Measurements from ENCODE around the gene SIRPA. TPM values are rescaled to one million over a fixed set of nuclear protein-coding genes. Genes with fewer than 3 reads are reported as not detected.
A peak's percentile ranks its signal among the peaks of the same experiment; 100 is the strongest.

Gene SIRPA
- total and polyA plus RNA-seq, 2 experiments from 2014 or later = 93.3 to 101 TPM

DNA sequence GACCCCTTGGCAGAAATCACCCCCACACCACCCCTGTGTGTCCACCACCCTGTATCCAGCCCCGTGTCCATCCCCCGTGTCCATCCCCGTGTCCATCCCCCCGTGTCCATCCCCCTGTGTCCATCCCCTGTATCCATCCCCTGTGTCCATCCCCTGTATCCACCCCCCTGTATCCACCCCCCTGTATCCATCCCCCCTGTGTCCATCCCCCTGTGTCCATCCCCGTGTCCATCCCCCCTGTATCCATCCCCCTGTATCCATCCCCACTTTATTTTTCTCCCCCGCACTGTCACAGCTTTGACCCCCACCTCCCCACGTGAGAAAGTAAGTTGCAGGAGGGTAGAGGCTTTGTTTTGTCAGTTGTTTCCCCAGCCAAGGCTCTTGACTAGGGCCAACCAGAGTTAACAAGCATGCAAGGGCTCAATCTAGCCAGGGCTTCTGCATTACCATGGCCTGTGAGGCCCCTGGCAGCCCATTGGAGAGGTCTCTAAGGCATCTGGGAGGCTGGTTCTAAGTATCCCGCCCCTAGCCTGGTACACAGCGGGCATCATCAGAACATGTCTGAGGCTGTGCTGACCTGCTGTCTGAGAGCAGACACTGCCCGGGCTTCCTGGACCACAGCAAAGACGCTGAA lies 18.1 kb upstream of the SIRPA start:
- Histone ChIP-seq H2AFZ (no peak overlapping the region), H3K9me2 (ENCODE audit: insufficient read depth) (no peaks in the 10 kb centered on the region), H3K9ac (no peak overlapping the region), H3K27ac (no peak overlapping the region), H3K27me3 (replicated peaks; ENCODE audit: insufficient read depth) (no peaks in the 10 kb centered on the region), H3K4me1 (ENCODE audit: insufficient read depth) (peaks cover 7% of the 10 kb centered on the region), H3K4me2 (ENCODE audit: unreplicated experiment) (no peak overlapping the region), H3K9me3 (ENCODE audit: low read depth) (no peaks in the 10 kb centered on the region), H3F3A (ENCODE audit: insufficient read depth) (0 out of 2 replicates have a peak, but pooled peaks cover 6% of the 10 kb centered on the region), H3K79me2 (ENCODE audit: insufficient read depth) (no peaks in the 10 kb centered on the region), H3K36me3 (ENCODE audit: low read depth) (no peaks in the 10 kb centered on the region), H4K20me1 (ENCODE audit: insufficient read depth) (no peaks in the 10 kb centered on the region), H3K4me3 (no peak overlapping the region)
- 48 to 52% methylated on average over 10 to 11 of the region's 11 CpGs for WGBS, 2 experiments (ENCODE audit: low coverage in 1 of 2, low lambda C conversion rate in 2 of 2, missing lambda C conversion rate in 2 of 2)
- in situ Hi-C loops (cut with MboI) = no loop called here
- DNase-seq = peak; percentile 46
- no peak for TF ChIP-seq EZH2phosphoT487 (IDR thresholded peaks at IDR 0.05; ENCODE audit: insufficient read depth, low read depth)
- TF ChIP-seq EZH2 (IDR thresholded peaks at IDR 0.05; ENCODE audit: insufficient read depth, poor library complexity, severe bottlenecking) = no peak

DNA sequence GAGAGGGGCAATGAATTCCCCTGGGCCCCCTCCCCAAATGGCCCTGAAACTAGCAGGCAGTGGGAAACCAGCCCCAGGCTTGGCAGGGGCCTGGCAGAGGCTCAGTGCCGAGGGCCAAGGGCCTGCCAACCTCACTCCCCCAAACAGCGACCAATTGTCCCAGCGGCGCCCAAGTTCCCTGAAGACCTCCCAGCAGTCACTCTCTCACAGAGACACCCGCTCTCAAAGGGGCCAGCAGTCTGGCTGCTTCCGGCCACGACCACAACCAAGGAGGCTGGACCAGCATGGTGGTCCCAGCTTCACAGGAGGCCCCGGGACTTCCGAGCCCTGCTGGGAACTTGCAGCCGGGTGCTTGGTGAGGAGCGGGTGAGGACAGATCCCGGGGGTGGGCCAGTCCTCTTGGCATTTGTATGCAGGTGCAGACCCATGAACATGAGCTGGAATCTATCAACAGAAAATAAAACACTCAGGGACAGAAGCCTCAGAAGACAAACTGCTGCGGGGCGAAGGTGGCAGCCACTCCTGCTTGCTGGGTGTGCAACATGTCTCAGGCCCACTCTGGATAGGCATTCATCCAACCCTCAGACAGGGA lies 17.5 kb upstream of the SIRPA start:
- Histone ChIP-seq H3K9ac (no peak overlapping the region), H3K9me3 (ENCODE audit: low read depth) (no peaks in the 10 kb centered on the region), H3K79me2 (ENCODE audit: insufficient read depth) (no peaks in the 10 kb centered on the region), H3K4me3 (no peak overlapping the region), H3K36me3 (ENCODE audit: low read depth) (no peaks in the 10 kb centered on the region), H3K27ac (no peak overlapping the region), H4K20me1 (ENCODE audit: insufficient read depth) (no peaks in the 10 kb centered on the region), H2AFZ (no peak overlapping the region), H3K4me2 (ENCODE audit: unreplicated experiment) (no peak overlapping the region), H3K4me1 (ENCODE audit: insufficient read depth) (peaks cover 7% of the 10 kb centered on the region), H3K27me3 (replicated peaks; ENCODE audit: insufficient read depth) (no peaks in the 10 kb centered on the region), H3F3A (ENCODE audit: insufficient read depth) (0 out of 2 replicates have a peak, but pooled peaks cover 6% of the 10 kb centered on the region), H3K9me2 (ENCODE audit: insufficient read depth) (no peaks in the 10 kb centered on the region)
- DNase-seq = no peak
- TF ChIP-seq EZH2 (IDR thresholded peaks at IDR 0.05; ENCODE audit: insufficient read depth, poor library complexity, severe bottlenecking) (no peak), EZH2phosphoT487 (IDR thresholded peaks at IDR 0.05; ENCODE audit: insufficient read depth, low read depth) (no peak)
- in situ Hi-C loops (cut with MboI) = no loop called here
- WGBS, 2 experiments (ENCODE audit: low coverage in 1 of 2, low lambda C conversion rate in 2 of 2, missing lambda C conversion rate in 2 of 2) = 60 to 62% methylated on average over 14 of the region's 14 CpGs

DNA sequence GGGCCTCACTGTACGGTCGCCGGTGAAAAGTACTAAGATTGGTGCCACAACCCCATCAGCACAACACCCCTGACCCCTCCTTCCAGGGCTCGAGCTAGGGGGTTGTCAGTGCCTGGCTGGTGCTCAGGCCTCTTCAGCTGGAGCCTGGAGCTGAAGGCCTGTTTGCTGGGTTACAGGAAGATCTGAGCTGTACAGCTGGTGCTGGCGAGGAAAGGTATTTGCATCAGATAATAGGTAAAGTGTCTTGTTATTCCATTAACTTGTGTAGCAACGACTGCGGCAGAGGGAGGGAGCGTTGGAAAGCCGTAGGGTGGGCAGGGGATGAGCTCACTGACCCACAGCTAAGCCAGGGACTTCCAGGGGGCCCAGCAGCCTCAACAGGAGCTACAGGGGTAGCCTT lies 15.8 kb upstream of the SIRPA start:
- H2AFZ ChIP-seq = no peak overlapping the region
- peaks cover 15% of the 10 kb centered on the region; the same call in 1 of the 2 replicates for H3F3A ChIP-seq (ENCODE audit: insufficient read depth)
- peaks cover 18% of the 10 kb centered on the region for H3K4me1 ChIP-seq (ENCODE audit: insufficient read depth)
- in situ Hi-C loops (cut with MboI) = no loop called here
- H3K9me3 ChIP-seq (ENCODE audit: low read depth) = no peaks in the 10 kb centered on the region
- no peaks in the 10 kb centered on the region for H3K79me2 ChIP-seq (ENCODE audit: insufficient read depth)
- H3K27me3 ChIP-seq (replicated peaks; ENCODE audit: insufficient read depth) = no peaks in the 10 kb centered on the region
- DNase-seq = no peak
- no peak overlapping the region for H3K4me3 ChIP-seq
- 45 to 50% methylated on average over 9 of the region's 9 CpGs for WGBS, 2 experiments (ENCODE audit: low coverage in 1 of 2, low lambda C conversion rate in 2 of 2, missing lambda C conversion rate in 2 of 2)
- no peak overlapping the region for H3K4me2 ChIP-seq (ENCODE audit: unreplicated experiment)
- H3K9me2 ChIP-seq (ENCODE audit: insufficient read depth) = no peaks in the 10 kb centered on the region
- H3K9ac ChIP-seq = no peak overlapping the region
- no peaks in the 10 kb centered on the region for H3K36me3 ChIP-seq (ENCODE audit: low read depth)
- H3K27ac ChIP-seq = no peak overlapping the region
- TF ChIP-seq EZH2phosphoT487 (IDR thresholded peaks at IDR 0.05; ENCODE audit: insufficient read depth, low read depth) (no peak), EZH2 (IDR thresholded peaks at IDR 0.05; ENCODE audit: insufficient read depth, poor library complexity, severe bottlenecking) (no peak)
- no peaks in the 10 kb centered on the region for H4K20me1 ChIP-seq (ENCODE audit: insufficient read depth)

DNA sequence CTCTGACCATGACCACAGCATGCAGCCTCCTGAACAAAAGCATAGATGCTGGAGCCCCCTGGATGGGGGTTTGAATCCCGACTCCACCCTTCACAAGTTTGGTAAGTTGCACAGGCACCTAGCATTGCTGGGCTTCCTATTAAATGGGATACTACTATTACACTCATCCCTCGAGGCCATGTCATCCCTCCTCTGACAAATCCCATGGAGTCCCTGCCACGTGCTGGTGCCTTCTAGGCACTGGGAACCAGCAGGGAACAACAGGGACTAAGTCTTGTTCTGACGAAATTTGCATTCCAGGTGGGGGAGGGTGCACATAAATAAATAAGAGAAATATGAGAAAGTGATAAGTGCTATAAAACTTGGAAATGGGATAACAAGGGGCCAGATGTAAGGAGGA lies 15.3 kb upstream of the SIRPA start:
- Histone ChIP-seq H2AFZ (no peak overlapping the region), H3K27ac (no peak overlapping the region), H3F3A (ENCODE audit: insufficient read depth) (peaks cover 18% of the 10 kb centered on the region; the same call in 1 of the 2 replicates), H3K79me2 (ENCODE audit: insufficient read depth) (no peaks in the 10 kb centered on the region), H3K9me2 (ENCODE audit: insufficient read depth) (no peaks in the 10 kb centered on the region), H3K4me2 (ENCODE audit: unreplicated experiment) (no peak overlapping the region), H3K9ac (no peak overlapping the region), H3K9me3 (ENCODE audit: low read depth) (no peaks in the 10 kb centered on the region), H3K36me3 (ENCODE audit: low read depth) (no peaks in the 10 kb centered on the region), H4K20me1 (ENCODE audit: insufficient read depth) (no peaks in the 10 kb centered on the region), H3K4me1 (ENCODE audit: insufficient read depth) (peaks cover 18% of the 10 kb centered on the region), H3K27me3 (replicated peaks; ENCODE audit: insufficient read depth) (no peaks in the 10 kb centered on the region), H3K4me3 (no peak overlapping the region)
- no peak for TF ChIP-seq EZH2 (IDR thresholded peaks at IDR 0.05; ENCODE audit: insufficient read depth, poor library complexity, severe bottlenecking)
- no peak for TF ChIP-seq EZH2phosphoT487 (IDR thresholded peaks at IDR 0.05; ENCODE audit: insufficient read depth, low read depth)
- in situ Hi-C loops (cut with MboI) = no loop called here
- DNase-seq = peak; percentile 49
- 22 to 31% methylated on average over 4 of the region's 4 CpGs for WGBS, 2 experiments (ENCODE audit: low coverage in 1 of 2, low lambda C conversion rate in 2 of 2, missing lambda C conversion rate in 2 of 2)

Data from GM23248 (cell line).